Left lung (tissue), 10 donors: ENCODE measurements around the gene ZNF525. TPM values are rescaled to one million over a fixed set of nuclear protein-coding genes. Genes with fewer than 3 reads are reported as not detected.
"Not testable (repeated sequence)": the region's sequence is repeated elsewhere in the genome, so short reads cannot be mapped to it uniquely, and the experiment has no call there.

Experiments used
- ATAC-seq: fragments of 200-7000 bp; cut with Tn5 transposase; one replicate; pipeline ENCODE4 v1.9.1; 2020; ENCODE audit warnings: moderate library complexity
- DNase-seq, 4 donors: peaks; one replicate each; pipeline ENCODE4 v3.0.0-alpha.2; 2013 to 2020
- H3K27ac ChIP-seq, 2 donors: fragments of 200-600 bp; sonication (generic) in 1 of 2; one replicate each; pipeline versions ENCODE4 v1.5.0 to v1.8.0; 2020 to 2021
- H3K27me3 ChIP-seq, 2 donors: fragments of 200-600 bp; sonication (generic) in 1 of 2; one replicate each; pipeline versions ENCODE4 v1.5.0 to v1.8.0; 2020 to 2021
- H3K36me3 ChIP-seq, 2 donors: fragments of 200-600 bp; sonication (generic) in 1 of 2; one replicate each; pipeline versions ENCODE4 v1.5.0 to v1.8.0; 2020 to 2021
- H3K4me1 ChIP-seq, 2 donors: fragments of 200-600 bp; one replicate each; pipeline ENCODE4 v1.8.0; 2021
- H3K4me3 ChIP-seq, 2 donors: fragments of 200-600 bp; sonication (generic) in 1 of 2; one replicate each; pipeline versions ENCODE4 v1.5.0 to v1.8.0; 2020 to 2021; ENCODE audit warnings: mild to moderate bottlenecking in 1 of 2
- H3K9me3 ChIP-seq, 2 donors: fragments of 200-600 bp; sonication (generic) in 1 of 2; one replicate each; pipeline versions ENCODE4 v1.5.0 to v1.8.0; 2020 to 2021
- intact Hi-C, 2 donors: fragments of 100-400 bp; cut with DNase I; formaldehyde crosslinking; loops; one replicate each; pipeline versions ENCODE4 v1.11.2 to v1.14.2; 2022
- polyA plus RNA-seq, 6 donors: library from polyadenylated mRNA; unstranded; fragments of 120-200 nt; gene quantifications; one replicate each; pipeline ENCODE4 v1.2.1, GENCODE V29; 2013; ENCODE audit not compliant: insufficient read length in 6 of 6
- total RNA-seq, 2 donors: library from RNA; stranded (reverse); fragmentation: NEBNext Ultra II Directional; extraction: Animal tissue kit (Norgen Biotek cat#: 25700); gene quantifications; one replicate each; pipeline ENCODE4 v1.2.1, GENCODE V29; 2021
- TF ChIP-seq, protein P1 (sequence below), 2 donors: fragments of 200-600 bp; sonication (generic) in 1 of 2; IDR thresholded peaks; one replicate each; pipeline versions ENCODE4 v1.5.0 to v1.8.0; 2021; ENCODE audit warnings: antibody characterized with exemption in 2 of 2
- donor health status: DM: no; HTN: yes; CAD: no.
- donor health status: DM: no; HTN: no; CAD: no.

The ZNF525 gene
- total and polyA plus RNA-seq, 8 donors = 11.4 to 16.0 (median 14.1) TPM

DNA sequence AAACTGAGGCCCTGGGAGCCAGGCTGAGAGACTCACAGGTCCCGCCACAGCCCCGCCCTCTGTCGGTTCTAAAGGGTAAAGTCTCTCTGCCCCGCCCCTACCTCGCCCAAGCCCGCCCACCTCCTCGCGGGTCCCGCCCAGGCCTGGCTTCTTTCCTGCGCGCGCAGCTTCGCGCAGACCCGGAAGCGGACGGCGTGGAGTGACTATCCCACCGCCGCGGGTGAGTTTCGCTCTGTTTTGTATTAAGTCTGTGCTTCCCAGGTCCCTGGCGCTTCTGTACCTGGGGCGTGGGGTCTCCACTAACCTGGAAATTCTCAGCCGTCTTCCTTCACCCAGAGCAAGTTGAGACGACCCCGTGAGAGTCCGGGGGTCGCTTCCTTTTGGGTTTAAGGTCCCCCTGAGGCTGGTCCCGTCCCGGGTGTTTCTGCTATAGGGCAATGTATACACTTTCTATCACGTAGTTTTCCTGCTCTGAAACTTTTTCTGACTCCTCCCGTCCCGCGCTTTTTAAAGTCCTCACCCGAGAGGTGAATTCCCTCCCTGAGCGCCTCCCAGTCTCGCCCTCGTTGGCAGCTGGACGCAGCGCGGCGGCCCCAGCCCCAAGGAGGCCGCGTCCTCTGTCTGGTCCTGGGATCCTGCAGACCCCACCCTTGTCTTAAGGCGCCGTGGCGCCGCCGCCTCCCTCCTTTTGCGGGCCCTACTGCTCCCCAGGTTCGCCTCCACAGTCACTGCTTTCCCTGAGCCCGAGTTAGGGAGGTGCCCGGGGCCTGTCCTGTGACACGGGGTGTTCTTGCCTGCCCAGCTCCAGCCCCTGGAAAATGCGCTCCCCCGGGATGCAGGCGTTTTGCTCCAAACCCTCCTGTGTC is 29.7 kb downstream of the ZNF525 start, which contains the start of gene ZNF765:
ZNF765 (plus strand) TSS at position 176 of the 866 bp plus-strand sequence. CDS start 2,867 bp downstream, outside the sequence.
- TF ChIP-seq, protein P1, sequence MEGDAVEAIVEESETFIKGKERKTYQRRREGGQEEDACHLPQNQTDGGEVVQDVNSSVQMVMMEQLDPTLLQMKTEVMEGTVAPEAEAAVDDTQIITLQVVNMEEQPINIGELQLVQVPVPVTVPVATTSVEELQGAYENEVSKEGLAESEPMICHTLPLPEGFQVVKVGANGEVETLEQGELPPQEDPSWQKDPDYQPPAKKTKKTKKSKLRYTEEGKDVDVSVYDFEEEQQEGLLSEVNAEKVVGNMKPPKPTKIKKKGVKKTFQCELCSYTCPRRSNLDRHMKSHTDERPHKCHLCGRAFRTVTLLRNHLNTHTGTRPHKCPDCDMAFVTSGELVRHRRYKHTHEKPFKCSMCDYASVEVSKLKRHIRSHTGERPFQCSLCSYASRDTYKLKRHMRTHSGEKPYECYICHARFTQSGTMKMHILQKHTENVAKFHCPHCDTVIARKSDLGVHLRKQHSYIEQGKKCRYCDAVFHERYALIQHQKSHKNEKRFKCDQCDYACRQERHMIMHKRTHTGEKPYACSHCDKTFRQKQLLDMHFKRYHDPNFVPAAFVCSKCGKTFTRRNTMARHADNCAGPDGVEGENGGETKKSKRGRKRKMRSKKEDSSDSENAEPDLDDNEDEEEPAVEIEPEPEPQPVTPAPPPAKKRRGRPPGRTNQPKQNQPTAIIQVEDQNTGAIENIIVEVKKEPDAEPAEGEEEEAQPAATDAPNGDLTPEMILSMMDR (IDR thresholded peaks at IDR 0.05) = peak; percentile 34 to 73
- peak; percentile 90 to 99 (median 95) for DNase-seq
- H3K9me3 ChIP-seq = peaks cover 0 to 24% of the 10 kb centered on the region in 2 donors
- peaks cover 0 to 24% of the 10 kb centered on the region in 2 donors for H3K36me3 ChIP-seq
- intact Hi-C loops = no loop called here
- peak; percentile 100 for ATAC-seq
- H3K4me1 ChIP-seq = peaks cover 4 to 24% of the 10 kb centered on the region in 2 donors
- H3K27me3 ChIP-seq = no peaks in the 10 kb centered on the region
- peak within 1 kb of the TSS; percentile 73 to 81 for H3K27ac ChIP-seq
- H3K4me3 ChIP-seq = peak within 1 kb of the TSS; percentile 72 to 74

DNA sequence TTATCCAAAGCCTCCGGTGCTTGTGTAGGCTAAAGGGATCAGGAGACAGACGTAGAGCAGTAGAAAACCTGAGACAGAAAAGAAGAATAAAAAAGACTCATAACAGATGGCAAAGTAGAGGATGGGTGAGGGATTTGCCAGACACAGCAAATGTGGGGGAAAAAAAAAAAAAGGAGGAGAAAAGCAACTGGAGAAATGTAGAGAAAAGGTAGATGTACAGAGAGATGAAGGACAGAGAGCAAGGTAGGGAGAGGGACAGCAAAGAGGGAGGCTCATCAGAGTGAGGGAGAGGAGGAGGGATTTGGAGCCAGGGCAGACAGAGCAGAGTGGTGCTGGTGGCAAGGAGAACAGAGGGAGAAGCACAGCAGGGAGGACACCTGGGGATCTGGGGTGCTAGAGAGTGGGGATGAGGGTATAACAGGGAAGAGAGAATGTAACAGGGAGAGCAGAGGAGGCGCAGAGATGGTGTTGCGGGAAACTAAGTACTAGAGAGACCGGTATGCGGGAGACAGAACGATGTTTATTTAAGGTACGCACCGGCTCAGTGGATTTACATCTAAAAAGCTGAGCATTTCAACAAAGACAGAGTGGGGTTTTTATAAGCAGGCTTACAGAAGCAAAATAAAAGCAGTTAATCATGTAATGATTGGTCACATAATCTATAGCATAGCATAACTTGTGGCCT is 30.5 kb downstream of the ZNF525 start:
- peak overlapping the region in 1 of 2 donors; percentile 73 for H3K27ac ChIP-seq
- H3K9me3 ChIP-seq = peaks cover 0 to 19% of the 10 kb centered on the region in 2 donors
- peak overlapping the region; percentile 72 to 74 for H3K4me3 ChIP-seq
- ATAC-seq, intact Hi-C loops, H3K27me3 ChIP-seq: not testable (repeated sequence)
- H3K36me3 ChIP-seq = peaks cover 0 to 30% of the 10 kb centered on the region in 2 donors
- peaks cover 4 to 24% of the 10 kb centered on the region in 2 donors for H3K4me1 ChIP-seq
- peak in 1 of 4 donors; percentile 7 for DNase-seq

DNA sequence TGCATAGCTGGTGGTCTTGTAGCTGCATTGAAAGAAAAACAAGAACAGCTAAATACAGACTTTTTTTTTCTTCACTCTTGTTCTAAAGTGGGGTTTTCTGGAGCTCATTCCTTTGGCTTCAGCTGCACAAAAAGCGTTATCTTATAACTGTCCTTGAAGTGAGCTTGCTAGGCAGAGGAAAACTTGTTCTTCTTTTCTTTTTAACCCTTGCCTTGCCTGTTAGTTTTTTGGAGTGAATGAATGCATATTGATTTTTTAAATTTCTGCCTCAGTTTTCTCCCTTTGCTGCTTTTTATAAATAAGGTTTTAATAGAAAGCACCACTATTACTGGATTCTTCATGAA is 31.0 kb downstream of the ZNF525 start:
- TF ChIP-seq, protein P1 (IDR thresholded peaks at IDR 0.05) = no peak
- peaks cover 0 to 17% of the 10 kb centered on the region in 2 donors for H3K9me3 ChIP-seq
- H3K4me3 ChIP-seq = peak overlapping the region in 1 of 2 donors; percentile 72
- no peak for DNase-seq
- intact Hi-C loops = no loop called here
- no peak for ATAC-seq
- no peak overlapping the region for H3K27ac ChIP-seq
- H3K36me3 ChIP-seq = peaks cover 0 to 36% of the 10 kb centered on the region in 2 donors
- H3K27me3 ChIP-seq = no peaks in the 10 kb centered on the region
- H3K4me1 ChIP-seq = peaks cover 4 to 24% of the 10 kb centered on the region in 2 donors

DNA sequence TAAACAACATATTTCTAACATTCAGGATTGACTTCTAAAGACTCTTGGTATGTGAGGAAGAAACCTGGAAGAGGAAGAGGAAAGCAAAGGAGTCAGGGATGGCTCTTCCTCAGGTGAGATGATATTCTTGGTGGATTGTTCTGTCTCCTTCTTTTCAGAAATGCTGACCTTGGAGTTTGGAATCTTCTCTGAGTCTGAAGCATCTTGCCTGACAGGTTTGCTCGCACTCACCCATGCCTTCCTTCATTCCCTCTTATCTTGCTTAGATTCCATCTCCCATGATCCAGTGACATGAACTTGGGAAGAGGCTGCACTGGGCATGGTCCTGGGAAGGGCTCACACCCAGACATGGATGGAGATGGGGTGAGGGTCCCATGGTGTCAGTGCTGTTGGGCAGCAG is 32.4 kb downstream of the ZNF525 start:
- Histone ChIP-seq H3K4me1 (peaks cover 4 to 24% of the 10 kb centered on the region in 2 donors), H3K36me3 (peaks cover 0 to 50% of the 10 kb centered on the region in 2 donors), H3K9me3 (peaks cover 0 to 17% of the 10 kb centered on the region in 2 donors)
- intact Hi-C loops, H3K27me3 ChIP-seq, ATAC-seq, H3K27ac ChIP-seq, DNase-seq, H3K4me3 ChIP-seq: not testable (repeated sequence)

DNA sequence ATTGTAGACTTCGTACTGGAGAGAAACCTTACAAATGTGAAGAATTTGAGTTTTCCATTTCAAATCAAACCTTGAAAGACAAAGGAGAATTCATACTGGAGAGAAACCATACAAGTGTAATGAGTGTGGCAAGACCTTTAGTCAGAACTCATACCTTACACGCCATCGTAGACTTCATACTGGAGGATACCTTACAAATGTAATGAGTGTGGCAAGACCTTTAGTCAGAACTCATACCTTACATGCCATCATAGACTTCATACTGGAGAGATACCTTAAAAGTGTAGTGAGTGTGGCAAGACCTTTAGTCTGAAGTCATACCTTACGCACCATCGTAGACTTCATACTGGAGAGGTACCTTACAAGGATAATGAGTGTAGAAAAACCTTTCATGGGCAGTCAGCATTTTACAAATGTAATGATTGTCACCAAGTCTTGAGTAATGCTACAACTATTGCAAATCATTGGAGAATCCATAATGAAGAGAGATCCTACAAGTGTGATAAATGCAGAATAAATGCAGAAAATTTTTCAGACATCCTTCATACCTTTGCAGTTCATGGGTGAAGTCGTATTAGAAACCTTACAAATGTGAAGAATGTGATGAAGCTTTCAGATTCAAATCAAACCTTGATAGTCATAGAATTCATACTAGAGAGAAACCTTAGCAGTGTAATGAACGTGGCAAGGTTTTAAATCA is 44.1 kb downstream of the ZNF525 start:
- Histone ChIP-seq H3K36me3 (peaks cover 0 to 52% of the 10 kb centered on the region in 2 donors), H3K27me3 (no peaks in the 10 kb centered on the region), H3K4me3 (no peak overlapping the region), H3K4me1 (no peaks in the 10 kb centered on the region), H3K27ac (no peak overlapping the region), H3K9me3 (peaks cover 6 to 87% of the 10 kb centered on the region in 2 donors)
- TF ChIP-seq, protein P1 (IDR thresholded peaks at IDR 0.05) = no peak
- ATAC-seq = no peak
- no peak for DNase-seq
- intact Hi-C loops = no loop called here

DNA sequence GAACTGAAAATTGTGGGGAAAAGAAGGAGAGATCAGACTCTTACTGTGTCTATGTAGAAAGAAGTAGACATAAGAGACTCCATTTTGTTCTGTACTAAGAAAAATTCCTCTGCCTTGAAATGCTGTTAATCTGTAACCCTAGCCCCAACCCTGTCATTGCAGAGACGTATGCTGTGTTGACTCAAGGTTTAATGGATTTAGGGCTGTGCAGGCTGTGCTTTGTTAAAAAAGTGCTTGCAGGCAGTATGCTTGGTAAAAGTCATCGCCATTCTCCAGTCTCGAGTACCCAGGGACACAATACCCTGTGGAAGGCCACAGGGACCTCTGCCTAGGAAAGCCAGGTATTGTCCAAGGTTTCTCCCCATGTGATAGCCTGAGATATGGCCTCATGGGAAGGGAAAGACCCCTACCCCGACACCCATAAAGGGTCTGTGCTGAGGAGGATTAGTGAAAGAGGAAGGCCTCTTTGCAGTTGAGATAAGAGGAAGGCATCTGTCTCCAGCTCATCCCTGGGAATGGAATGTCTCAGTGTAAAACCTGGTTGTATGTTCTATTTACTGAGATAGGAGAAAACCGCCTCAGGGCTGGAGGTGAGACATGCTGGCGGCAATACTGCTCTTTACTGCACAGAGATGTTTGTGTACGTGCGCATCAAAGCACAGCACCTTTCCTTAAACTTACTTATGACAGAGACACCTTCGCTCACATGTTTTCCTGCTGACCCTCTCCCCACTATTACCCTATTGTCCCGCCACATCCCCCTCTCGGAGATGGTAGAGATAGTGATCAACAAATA is 55.2 kb downstream of the ZNF525 start:
- H3K9me3 ChIP-seq = peaks cover 0 to 28% of the 10 kb centered on the region in 2 donors
- H3K4me3 ChIP-seq, H3K4me1 ChIP-seq, DNase-seq, H3K36me3 ChIP-seq, H3K27ac ChIP-seq, H3K27me3 ChIP-seq, ATAC-seq: not testable (repeated sequence)
- intact Hi-C loops = loop anchor here in 1 of 2 donors (10.0 kb wide), 1 partner anchor 94 kb away; no protein-coding TSS in a partner anchor
